HepG2 (cell line): ENCODE results near the gene LZTS2. TPM values are rescaled to one million over a fixed set of nuclear protein-coding genes. Genes with fewer than 3 reads are reported as not detected.
A peak's percentile ranks its signal among the peaks of the same experiment; 100 is the strongest.

Experiments used
- ATAC-seq: fragments of 200-7000 bp; cut with Tn5 transposase; 3 replicates; pipeline ENCODE4 v1.9.1; 2020; ENCODE audit warnings: mild to moderate bottlenecking, moderate library complexity
- BruUV-seq: library from RNA; stranded (reverse); fragments of 400-500 nt; replicated peaks from 2 replicates; lab custom pipeline; 2021; lab: Mats Ljungman, UMichigan
- CTCF ChIA-PET: fragments of 300-600 bp; formaldehyde crosslinking; extraction: SDS; loops from one replicate; lab custom pipeline; 2021; ENCODE audit warnings: low total read pairs, inconsistent platforms, low intra/inter-chr PET ratio; lab: Yijun Ruan, JAX
- POLR2A ChIA-PET: fragments of 350-600 bp; sonication (Branson Sonifier 250); formaldehyde crosslinking; loops from one replicate; lab custom pipeline; 2020; ENCODE audit warnings: antibody characterized with exemption, inconsistent platforms; lab: Yijun Ruan, JAX
- DNase-seq: peaks from one replicate; pipeline ENCODE4 v3.0.0-alpha.2; 2015; ENCODE audit warnings: low spot score
- FAIRE-seq: peaks from 3 replicates; lab custom pipeline; 2011; peaks lifted over from hg19 to GRCh38; lab: Jason Lieb, UNC
- H2AFZ ChIP-seq: one replicate; pipeline ENCODE4 v1.6.1; 2011; ENCODE audit warnings: low read length, inconsistent platforms
- H3K27ac ChIP-seq: fragments of 300-600 bp; 3 replicates; pipeline ENCODE4 v1.8.0; 2011; ENCODE audit warnings: mixed run types, mild to moderate bottlenecking, mixed read lengths, low read length, inconsistent platforms; ENCODE audit not compliant: insufficient read depth; ENCODE audit errors: extremely low read length
- H3K27me3 ChIP-seq, 2 experiments: fragments of 200-600 bp in 1 of 2; 2 replicates in 1 of 2; 3 replicates in 1 of 2; pipeline versions ENCODE4 v1.6.0 to v1.8.0; 2011; ENCODE audit warnings: low read length in 2 of 2, mild to moderate bottlenecking in 2 of 2, moderate library complexity in 2 of 2, inconsistent platforms in 1 of 2; ENCODE audit not compliant: insufficient read depth in 2 of 2, control insufficient read depth in 1 of 2
- H3K36me3 ChIP-seq, 2 experiments: fragments of 200-600 bp in 1 of 2; replicated peaks in 1 of 2; 2 replicates in 1 of 2; 3 replicates in 1 of 2; pipeline versions ENCODE4 v1.5.1 to v1.8.0; 2011; ENCODE audit warnings: low read length in 2 of 2, inconsistent platforms in 1 of 2; ENCODE audit not compliant: insufficient read depth in 2 of 2, control insufficient read depth in 1 of 2
- H3K4me1 ChIP-seq: 2 replicates; pipeline ENCODE4 v1.5.1; 2012; ENCODE audit warnings: low read length, inconsistent platforms; ENCODE audit not compliant: insufficient read depth
- H3K4me2 ChIP-seq: 2 replicates; pipeline ENCODE4 v1.6.0; 2011; ENCODE audit warnings: low read depth, low read length, inconsistent platforms
- H3K4me3 ChIP-seq, 3 experiments: fragments of 200-600 bp in 1 of 3; sonication (generic), shearing (Covaris generic) in 1 of 3; replicated peaks in 1 of 3; 2 replicates each; pipeline ENCODE4 v1.5.1; 2011 to 2016; ENCODE audit warnings: low read length in 3 of 3, inconsistent platforms in 2 of 3, low read depth in 2 of 3, mild to moderate bottlenecking in 2 of 3, control low read depth in 1 of 3, mixed read lengths in 1 of 3; ENCODE audit not compliant: insufficient read depth in 1 of 3
- H3K79me2 ChIP-seq: one replicate; pipeline ENCODE4 v1.6.1; 2011; ENCODE audit warnings: low read length, inconsistent platforms; ENCODE audit not compliant: insufficient read depth
- H3K9ac ChIP-seq: 2 replicates; pipeline ENCODE4 v1.6.0; 2011; ENCODE audit warnings: mild to moderate bottlenecking, low read depth, low read length, inconsistent platforms; ENCODE audit not compliant: insufficient read depth
- H3K9me3 ChIP-seq: 2 replicates; pipeline ENCODE4 v1.5.1; 2012; ENCODE audit warnings: mild to moderate bottlenecking, low read length
- H4K20me1 ChIP-seq: 2 replicates; pipeline ENCODE4 v1.6.0; 2011; ENCODE audit warnings: inconsistent platforms, mild to moderate bottlenecking, low read length, moderate library complexity; ENCODE audit not compliant: insufficient read depth
- SUZ12 ChIP-seq: fragments of 150-350 bp; IDR thresholded peaks from 2 replicates; pipeline ENCODE4 v1.6.1; 2014; ENCODE audit warnings: low read depth, low read length
- WGBS: methylation state at CpG from one replicate; pipeline ENCODE4 v1.1.6; 2017; ENCODE audit warnings: low lambda C conversion rate; 5-methylcytosine and 5-hydroxymethylcytosine counted together
- in situ Hi-C: cut with HindIII; loops from 2 replicates; pipeline ENCODE4 v1.10.0; 2017; ENCODE audit warnings: low pct_unique_long_range_greater_than_20kb; ENCODE audit not compliant: extremely low pct_ligation_motif_present
- intact Hi-C: fragments of 100-400 bp; cut with micrococcal nuclease; formaldehyde crosslinking; loops from one replicate; pipeline ENCODE4 v1.10.0; 2022; ENCODE audit not compliant: unreplicated experiment
- polyA plus RNA-seq, 8 experiments: library from polyadenylated mRNA; depleted of rRNA in 3 of 8; stranded (reverse) in 7 of 8; unstranded in 1 of 8; fragments of >200 nt; fragmentation: Illumina TruSeq in 4 of 8; extraction: Trizol in 4 of 8; gene quantifications; 2 replicates each; pipeline versions ENCODE4 v1.2.1 to v1.2.3, GENCODE V29; 2011 to 2016; ENCODE audit warnings: low read depth in 4 of 8, missing spikeins in 1 of 8, mixed read lengths in 1 of 8; ENCODE audit not compliant: insufficient read depth in 1 of 8
- total RNA-seq, 5 experiments: library from RNA; depleted of rRNA; stranded (reverse); fragments of >200 nt; fragmentation: Illumina TruSeq; extraction: Trizol; gene quantifications; 2 replicates each; pipeline ENCODE4 v1.2.3, GENCODE V29; 2016; ENCODE audit warnings: low read depth in 1 of 5
- TF ChIP-seq, protein P1 (sequence below): sonication (generic); formaldehyde crosslinking; IDR thresholded peaks from 2 replicates; pipeline ENCODE4 v1.4.0; 2020; ENCODE audit warnings: missing genetic modification reagents

The LZTS2 gene
- total and polyA plus RNA-seq, 2 of the 13 experiments (the other 11 are each of a cell fraction or from before 2014, with no cell fraction given) = 43.6 to 65.6 TPM

DNA sequence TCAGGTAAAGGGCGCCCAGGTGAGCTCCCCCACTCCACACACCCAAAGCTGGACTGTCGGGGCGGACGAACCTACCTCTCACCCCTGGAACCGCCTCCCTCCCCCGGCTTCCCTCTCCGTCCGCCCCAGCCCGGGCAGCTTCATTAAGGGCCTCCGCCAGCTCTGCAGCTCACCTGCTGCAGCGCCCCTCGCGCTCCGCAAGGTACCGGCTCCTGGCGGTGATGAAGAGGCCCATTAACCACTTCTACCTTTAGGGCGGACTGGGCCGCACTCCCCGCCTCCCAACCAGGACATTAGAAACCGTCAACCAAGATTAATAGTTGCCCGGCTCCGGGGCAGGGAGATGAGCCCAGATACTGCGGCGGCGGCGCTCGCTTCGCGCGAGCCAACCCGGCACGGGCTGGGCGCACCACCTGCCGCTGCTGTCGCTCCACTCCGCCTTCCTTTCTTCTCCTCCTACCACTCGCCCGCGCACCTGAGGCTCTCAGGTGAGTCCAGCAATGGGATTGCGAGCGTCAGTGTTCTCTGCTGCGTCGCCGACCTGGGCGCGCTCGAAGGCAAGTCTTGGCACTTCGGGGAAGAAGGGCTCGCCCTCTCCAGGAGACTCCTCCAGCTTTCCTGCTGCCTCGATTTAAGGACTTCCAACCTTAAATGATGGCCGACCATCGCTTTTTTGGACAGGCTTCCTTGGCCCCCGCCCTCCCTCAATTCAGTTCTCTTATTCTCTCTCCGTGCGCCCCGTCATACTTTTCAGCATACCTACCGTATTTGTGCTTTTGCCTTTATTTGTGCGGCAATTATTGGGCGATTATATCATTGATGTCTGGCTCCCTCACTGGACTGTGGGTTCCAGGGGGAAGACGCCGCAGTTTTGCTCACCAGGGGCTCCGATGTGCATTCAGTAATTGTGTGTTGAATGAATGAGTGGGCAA is 48.6 kb downstream of the LZTS2 start:
- in situ Hi-C loops (no loop called here), intact Hi-C loops (no loop called here)
- TF ChIP-seq, protein P1, sequence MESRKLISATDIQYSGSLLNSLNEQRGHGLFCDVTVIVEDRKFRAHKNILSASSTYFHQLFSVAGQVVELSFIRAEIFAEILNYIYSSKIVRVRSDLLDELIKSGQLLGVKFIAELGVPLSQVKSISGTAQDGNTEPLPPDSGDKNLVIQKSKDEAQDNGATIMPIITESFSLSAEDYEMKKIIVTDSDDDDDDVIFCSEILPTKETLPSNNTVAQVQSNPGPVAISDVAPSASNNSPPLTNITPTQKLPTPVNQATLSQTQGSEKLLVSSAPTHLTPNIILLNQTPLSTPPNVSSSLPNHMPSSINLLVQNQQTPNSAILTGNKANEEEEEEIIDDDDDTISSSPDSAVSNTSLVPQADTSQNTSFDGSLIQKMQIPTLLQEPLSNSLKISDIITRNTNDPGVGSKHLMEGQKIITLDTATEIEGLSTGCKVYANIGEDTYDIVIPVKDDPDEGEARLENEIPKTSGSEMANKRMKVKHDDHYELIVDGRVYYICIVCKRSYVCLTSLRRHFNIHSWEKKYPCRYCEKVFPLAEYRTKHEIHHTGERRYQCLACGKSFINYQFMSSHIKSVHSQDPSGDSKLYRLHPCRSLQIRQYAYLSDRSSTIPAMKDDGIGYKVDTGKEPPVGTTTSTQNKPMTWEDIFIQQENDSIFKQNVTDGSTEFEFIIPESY (CRISPR knock-in tag) = peak; percentile 16; the same call in 1 of the 2 replicates
- no peak for TF ChIP-seq SUZ12
- Histone ChIP-seq H3K4me2 (no peak overlapping the region), H4K20me1 (no peaks in the 10 kb centered on the region), H3K9ac (no peak overlapping the region), H2AFZ (no peak overlapping the region), H3K27ac (no peak overlapping the region), H3K4me1 (peaks cover 46% of the 10 kb centered on the region), H3K4me3 (no peak overlapping the region), H3K9me3 (no peaks in the 10 kb centered on the region), H3K27me3 (no peaks in the 10 kb centered on the region; a peak in 1 of 5 replicates), H3K36me3 (no peaks in the 10 kb centered on the region), H3K79me2 (no peaks in the 10 kb centered on the region)
- FAIRE-seq (no peak), DNase-seq (no peak), ATAC-seq (no peak)
- CTCF ChIA-PET = no interaction called here
- POLR2A ChIA-PET = interaction anchor here (2.8 kb wide), 1 partner anchor 13 kb away, joined by 20 read pairs; the partner anchor contains the start of gene KAZALD1
- 88% methylated on average over 62 of the region's 62 CpGs for WGBS
- no TSS peak for BruUV-seq
